ENCODE data around the gene SLC22A7.
A peak's percentile ranks its signal among the peaks of the same experiment; 100 is the strongest.

SLC22A7 gene

GRCh38 chr6:43264599-43265145 lies 33.4 kb upstream of the SLC22A7 start:
- DNase-seq (ENCODE audit: low spot score) (no peak), FAIRE-seq (no peak)

DNA sequence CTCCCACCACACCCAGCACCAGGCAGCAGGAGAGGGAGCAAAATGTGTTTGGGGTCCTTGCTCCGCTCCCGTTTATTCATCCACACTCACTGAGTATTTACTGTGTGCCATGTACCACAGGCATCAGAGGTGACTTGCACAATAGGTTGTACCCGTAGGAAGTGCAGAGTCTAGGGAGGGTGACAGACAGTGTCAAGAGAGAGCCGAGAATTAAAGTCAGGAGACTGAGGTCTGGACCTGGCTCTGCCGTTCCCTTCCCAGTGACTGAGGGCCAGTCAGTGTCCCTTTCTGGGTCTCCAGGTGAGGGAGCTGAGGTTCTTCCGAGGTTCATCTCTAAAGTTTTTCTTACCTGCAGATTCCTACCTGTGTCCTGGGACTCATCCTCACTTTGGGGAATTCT lies 32.5 kb upstream of the SLC22A7 start:
- DNase-seq (ENCODE audit: low spot score) (no peak), FAIRE-seq (no peak)

DNA sequence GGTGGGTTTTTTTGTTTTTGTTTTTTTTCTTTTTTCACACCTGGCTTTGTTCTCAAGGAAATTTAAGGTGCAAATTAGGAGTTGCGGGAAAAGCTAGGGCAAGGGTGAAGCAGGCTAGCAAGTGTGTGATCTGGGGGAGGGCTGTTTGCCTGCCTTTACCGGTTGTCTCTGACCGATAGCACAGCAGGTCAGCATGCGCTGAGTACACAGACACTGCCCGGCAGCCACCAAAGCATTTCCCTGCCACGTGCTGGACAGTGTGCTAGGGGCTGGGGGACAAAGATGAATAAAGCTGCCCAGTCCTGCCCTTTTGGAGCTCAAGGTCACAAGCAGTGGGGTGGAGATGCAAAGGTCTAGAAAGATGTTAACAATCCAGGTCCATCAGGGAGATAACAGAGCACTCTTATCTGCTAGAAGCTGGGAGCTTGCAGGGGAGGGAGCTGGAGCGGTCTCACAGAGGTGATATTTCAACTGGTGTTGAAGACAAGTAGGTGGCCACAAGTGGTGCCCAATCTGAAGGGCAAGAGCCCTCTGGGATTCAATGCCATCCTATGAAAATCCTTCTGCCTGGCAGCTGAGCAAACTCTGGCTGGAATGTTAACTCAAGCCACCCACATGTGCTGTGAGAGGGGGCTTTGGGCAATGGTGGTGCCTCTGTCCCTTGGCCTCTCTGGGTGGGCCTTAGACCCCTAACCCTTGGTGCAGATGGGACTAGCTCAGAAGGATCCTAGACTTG lies 30.3 kb upstream of the SLC22A7 start:
- DNase-seq (ENCODE audit: low spot score) (no peak), FAIRE-seq (no peak)

GRCh38 chr6:43268355-43268700 lies 29.7 kb upstream of the SLC22A7 start:
- DNase-seq (ENCODE audit: low spot score): no peak
- no peak for FAIRE-seq

- FAIRE-seq (no peak), DNase-seq (ENCODE audit: low spot score) (no peak)
These were observed 29.2 kb upstream of the SLC22A7 start for GRCh38 chr6:43268782-43269272.

DNA sequence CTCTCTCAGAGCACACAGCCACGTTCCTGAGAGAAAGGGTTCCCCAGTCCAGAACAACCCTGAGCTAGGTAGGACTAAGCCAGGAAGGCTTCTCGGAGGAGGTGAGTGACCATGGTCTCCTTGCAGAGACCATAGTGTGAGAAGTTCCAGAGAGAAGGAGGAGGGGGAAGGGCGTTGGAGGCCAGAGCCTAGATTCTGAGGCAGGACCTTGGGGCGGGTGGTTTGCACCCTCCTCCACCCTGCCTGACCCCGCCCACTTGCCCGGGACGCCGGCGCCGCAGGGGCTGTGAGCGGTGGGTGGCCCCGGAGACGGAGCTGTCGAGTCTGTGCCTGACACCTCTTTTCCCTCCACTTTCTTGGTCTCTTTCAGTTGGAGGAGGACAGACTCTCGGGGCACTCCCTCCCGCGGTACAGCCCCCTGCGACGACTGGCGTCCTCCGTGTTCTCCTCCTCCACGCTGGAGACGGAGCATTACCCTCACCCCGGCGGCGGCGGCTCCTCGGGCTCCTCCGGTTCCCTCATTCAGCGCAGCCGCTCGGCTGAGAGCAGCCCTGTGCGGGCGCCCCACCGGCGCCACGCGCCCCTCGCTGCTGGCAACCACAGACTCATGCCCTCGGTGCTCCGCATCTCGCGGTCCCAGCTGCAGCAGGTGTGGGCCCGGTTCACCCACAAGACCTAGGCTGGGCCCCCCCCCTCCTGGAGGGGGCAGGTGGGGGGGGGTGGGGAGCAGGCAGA lies 28.6 kb upstream of the SLC22A7 start:
- FAIRE-seq: no peak
- no peak for DNase-seq (ENCODE audit: low spot score)

GRCh38 chr6:43271103-43271815 lies 26.8 kb upstream of the SLC22A7 start:
- DNase-seq (ENCODE audit: low spot score) (no peak), FAIRE-seq (no peak)

DNA sequence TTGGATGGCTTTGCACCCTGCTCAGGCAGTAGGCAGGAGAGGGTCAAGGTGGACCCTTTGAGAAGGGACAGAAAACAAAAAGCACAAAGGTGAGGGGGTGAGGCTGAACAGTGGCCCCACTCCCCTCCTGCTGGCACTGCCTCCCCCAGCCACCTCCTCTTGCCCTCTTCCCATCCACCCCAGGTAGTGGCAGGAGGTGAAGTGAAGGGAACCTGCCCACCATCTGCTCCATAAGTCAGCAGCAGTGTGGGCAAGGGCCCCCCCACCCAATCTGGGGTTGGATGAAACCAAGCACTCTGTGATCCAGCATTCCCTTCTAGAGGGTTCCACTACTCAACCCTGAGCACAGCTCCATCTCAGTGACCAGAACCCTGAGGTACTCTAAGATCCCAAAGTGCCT lies 26.1 kb upstream of the SLC22A7 start:
- DNase-seq (ENCODE audit: low spot score) (no peak), FAIRE-seq (no peak)

GRCh38 chr6:43273707-43274106 lies 24.4 kb upstream of the SLC22A7 start:
- FAIRE-seq: no peak
- DNase-seq (ENCODE audit: low spot score): no peak

DNA sequence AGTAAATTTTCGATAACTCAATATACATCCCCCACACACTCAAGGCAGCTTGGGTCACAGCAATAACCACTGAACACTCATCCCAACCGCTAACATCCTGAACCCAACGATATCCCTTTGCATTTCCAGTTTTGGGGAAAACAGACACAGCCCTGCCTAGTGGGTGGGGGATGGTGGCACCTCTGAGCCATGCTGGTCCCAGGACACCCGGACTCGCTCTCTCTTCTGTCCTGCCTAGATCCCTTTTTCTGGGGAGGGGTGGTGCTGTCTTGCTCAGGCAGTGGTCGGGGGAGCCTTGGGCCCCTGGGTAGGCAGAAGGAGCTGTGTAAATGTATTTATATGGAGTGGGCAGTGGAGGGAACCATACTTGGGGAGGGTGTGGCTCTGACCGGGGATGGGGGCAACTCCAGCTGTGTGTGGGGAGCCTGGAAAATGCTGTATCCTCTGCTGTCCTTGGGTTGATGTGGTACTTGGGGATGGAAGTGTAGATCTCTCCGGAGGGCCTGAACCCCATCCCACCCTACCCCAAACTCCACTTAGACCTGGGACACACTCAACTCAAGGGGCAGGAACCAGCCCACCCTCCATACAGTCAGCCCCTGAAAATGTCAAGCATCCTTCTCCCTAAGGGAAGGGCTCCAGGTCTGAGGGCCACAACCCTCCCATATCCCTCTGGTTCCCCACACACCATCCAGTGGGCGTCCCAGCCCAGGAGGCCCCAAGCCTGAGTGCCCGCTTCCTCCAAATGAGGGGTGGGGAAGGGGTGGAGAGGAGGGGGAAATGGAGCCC lies 23.7 kb upstream of the SLC22A7 start:
- no peak for DNase-seq (ENCODE audit: low spot score)

GRCh38 chr6:43274916-43275597 lies 23.0 kb upstream of the SLC22A7 start:
- FAIRE-seq: no peak

More for the DNA sequence above, 23.7 kb upstream of the SLC22A7 start:
- FAIRE-seq: no peak

DNA sequence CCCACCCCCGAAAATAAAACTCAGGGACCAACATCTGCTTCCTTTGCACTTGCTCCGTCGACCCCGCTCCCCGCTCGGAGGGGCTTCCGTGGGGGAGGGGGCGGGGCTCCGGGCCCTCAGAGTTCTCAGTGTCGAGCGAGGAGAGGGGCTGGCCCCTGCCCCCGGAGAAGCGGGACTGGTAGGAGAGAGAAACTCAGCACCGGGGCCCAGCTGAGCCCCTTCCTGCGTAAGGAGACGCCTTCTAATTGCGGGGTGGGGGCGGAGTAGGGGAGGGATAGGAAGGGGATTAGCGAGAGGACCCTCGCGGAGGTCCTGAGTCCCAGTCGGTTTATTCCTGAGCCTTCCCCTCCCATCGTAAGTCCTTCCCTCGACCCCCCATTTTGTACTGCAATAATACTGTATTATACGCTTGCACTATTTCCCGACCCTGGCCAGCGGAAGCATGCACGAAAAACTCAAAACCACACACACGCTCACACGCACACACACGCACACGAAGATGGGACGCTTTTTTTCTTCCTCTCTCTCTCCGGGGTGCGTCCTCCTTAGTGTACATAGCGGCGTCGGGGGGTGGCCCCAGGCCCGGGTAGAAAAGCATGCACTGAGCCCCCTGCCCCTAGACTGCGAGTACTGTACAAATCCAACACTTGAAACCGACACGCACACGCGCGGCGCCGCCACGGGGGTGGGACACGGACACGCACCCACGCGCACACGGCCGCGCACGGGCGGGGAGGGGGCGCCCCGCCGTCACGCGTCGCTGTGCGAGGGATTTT lies 22.1 kb upstream of the SLC22A7 start:
- FAIRE-seq (no peak), DNase-seq (ENCODE audit: low spot score) (no peak)

More at GRCh38 chr6:43274916-43275597, 23.0 kb upstream of the SLC22A7 start:
- no peak for DNase-seq (ENCODE audit: low spot score)

GRCh38 chr6:43276577-43277305 lies 21.3 kb upstream of the SLC22A7 start:
- FAIRE-seq: no peak

GRCh38 chr6:43277306-43277642 lies 20.8 kb upstream of the SLC22A7 start:
- DNase-seq (ENCODE audit: low spot score) (no peak), FAIRE-seq (no peak)

More at GRCh38 chr6:43276577-43277305, 21.3 kb upstream of the SLC22A7 start:
- no peak for DNase-seq (ENCODE audit: low spot score)

GRCh38 chr6:43277643-43278523 lies 20.2 kb upstream of the SLC22A7 start:
- DNase-seq (ENCODE audit: low spot score): no peak
- no peak for FAIRE-seq

GRCh38 chr6:43278524-43279078 lies 19.5 kb upstream of the SLC22A7 start:
- DNase-seq (ENCODE audit: low spot score) (peak; percentile 53), FAIRE-seq (no peak)

- no peak for DNase-seq (ENCODE audit: low spot score)
- FAIRE-seq: no peak
These were observed 17.8 kb upstream of the SLC22A7 start for GRCh38 chr6:43280234-43280633.

DNA sequence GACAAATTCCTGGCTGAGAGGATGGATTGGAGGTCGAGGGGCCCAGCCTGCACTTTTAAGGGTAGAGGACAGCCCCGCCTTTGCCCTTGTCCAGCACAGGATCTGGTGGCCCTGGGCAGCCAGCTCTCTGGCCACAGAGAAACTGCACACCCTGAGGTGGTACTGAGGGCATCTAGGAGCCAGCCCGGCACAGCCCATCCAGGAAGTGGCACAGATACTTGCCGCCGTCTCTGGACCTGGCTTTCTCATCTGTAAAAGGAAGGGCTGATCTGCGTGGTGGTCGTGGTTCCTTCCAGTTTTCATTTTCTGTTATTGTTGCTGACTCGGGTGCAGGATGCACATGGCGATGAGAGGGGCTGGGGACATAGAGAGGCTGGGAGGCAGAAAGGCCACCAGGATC lies 16.0 kb upstream of the SLC22A7 start:
- no peak for DNase-seq (ENCODE audit: low spot score)
- FAIRE-seq: no peak

All from urothelium cell line (cell line).